Ishikawa (cell line): ENCODE measurements around the gene RHOBTB3.

Experiments used
- CEBPB ChIP-seq: IDR thresholded peaks from 2 replicates; pipeline ENCODE4 v1.6.1; 2012
- CREB1 ChIP-seq: IDR thresholded peaks from 2 replicates; pipeline ENCODE4 v1.6.1; 2012; ENCODE audit warnings: low read depth
- EGR1 ChIP-seq: IDR thresholded peaks from 2 replicates; pipeline ENCODE4 v1.6.1; 2012
- EP300 ChIP-seq: IDR thresholded peaks from 2 replicates; pipeline ENCODE4 v1.6.1; 2012; ENCODE audit warnings: borderline replicate concordance
- FOXM1 ChIP-seq: IDR thresholded peaks from 2 replicates; pipeline ENCODE4 v1.6.1; 2012; ENCODE audit warnings: low read depth, borderline replicate concordance
- NFIC ChIP-seq: IDR thresholded peaks from 2 replicates; pipeline ENCODE4 v1.6.1; 2012
- TAF1 ChIP-seq: IDR thresholded peaks from 2 replicates; pipeline ENCODE4 v1.6.1; 2012; ENCODE audit warnings: low read depth, mild to moderate bottlenecking
- TCF12 ChIP-seq: IDR thresholded peaks from 2 replicates; pipeline ENCODE4 v1.6.1; 2012; ENCODE audit warnings: low read depth
- TEAD4 ChIP-seq: IDR thresholded peaks from 2 replicates; pipeline ENCODE4 v1.6.1; 2012
- YY1 ChIP-seq: IDR thresholded peaks from 2 replicates; pipeline ENCODE4 v1.6.1; 2012; ENCODE audit warnings: low read depth
- ZBTB7A ChIP-seq: IDR thresholded peaks from 2 replicates; pipeline ENCODE4 v1.6.1; 2012; ENCODE audit warnings: low read depth
- TF ChIP-seq, protein P1 (sequence below): IDR thresholded peaks from 2 replicates; pipeline ENCODE4 v1.6.1; 2012; ENCODE audit warnings: low read depth, mild to moderate bottlenecking
- TF ChIP-seq, protein P2 (sequence below): IDR thresholded peaks from 2 replicates; pipeline ENCODE4 v1.6.1; 2012
- TF ChIP-seq, protein P3 (sequence below): IDR thresholded peaks from 2 replicates; pipeline ENCODE4 v1.6.1; 2012

DNA sequence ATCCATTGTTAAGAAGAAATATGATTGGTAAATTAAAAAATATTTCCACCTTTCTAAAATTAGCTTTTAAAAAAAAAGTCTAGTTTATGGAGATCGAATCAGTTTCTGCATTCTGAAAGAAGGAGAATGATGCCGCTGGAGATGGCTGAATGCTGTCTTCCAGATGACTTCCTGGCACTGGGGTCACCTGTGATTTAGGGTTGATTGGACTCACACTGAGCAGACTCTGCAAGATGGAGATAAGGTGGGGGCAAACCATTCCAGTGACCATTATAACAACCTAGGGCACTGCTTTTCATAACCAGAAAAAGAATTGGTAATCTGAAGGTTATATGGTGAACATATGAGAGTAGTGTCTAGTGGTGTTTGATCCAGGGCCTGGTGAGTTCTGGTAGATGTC is 40.8 kb downstream of the RHOBTB3 start:
- no peak for TF ChIP-seq YY1
- TF ChIP-seq EGR1, result no peak
- TF ChIP-seq, protein P1, sequence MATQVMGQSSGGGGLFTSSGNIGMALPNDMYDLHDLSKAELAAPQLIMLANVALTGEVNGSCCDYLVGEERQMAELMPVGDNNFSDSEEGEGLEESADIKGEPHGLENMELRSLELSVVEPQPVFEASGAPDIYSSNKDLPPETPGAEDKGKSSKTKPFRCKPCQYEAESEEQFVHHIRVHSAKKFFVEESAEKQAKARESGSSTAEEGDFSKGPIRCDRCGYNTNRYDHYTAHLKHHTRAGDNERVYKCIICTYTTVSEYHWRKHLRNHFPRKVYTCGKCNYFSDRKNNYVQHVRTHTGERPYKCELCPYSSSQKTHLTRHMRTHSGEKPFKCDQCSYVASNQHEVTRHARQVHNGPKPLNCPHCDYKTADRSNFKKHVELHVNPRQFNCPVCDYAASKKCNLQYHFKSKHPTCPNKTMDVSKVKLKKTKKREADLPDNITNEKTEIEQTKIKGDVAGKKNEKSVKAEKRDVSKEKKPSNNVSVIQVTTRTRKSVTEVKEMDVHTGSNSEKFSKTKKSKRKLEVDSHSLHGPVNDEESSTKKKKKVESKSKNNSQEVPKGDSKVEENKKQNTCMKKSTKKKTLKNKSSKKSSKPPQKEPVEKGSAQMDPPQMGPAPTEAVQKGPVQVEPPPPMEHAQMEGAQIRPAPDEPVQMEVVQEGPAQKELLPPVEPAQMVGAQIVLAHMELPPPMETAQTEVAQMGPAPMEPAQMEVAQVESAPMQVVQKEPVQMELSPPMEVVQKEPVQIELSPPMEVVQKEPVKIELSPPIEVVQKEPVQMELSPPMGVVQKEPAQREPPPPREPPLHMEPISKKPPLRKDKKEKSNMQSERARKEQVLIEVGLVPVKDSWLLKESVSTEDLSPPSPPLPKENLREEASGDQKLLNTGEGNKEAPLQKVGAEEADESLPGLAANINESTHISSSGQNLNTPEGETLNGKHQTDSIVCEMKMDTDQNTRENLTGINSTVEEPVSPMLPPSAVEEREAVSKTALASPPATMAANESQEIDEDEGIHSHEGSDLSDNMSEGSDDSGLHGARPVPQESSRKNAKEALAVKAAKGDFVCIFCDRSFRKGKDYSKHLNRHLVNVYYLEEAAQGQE, result no peak
- TF ChIP-seq ZBTB7A, result no peak
- no peak for TF ChIP-seq TAF1
- no peak for TF ChIP-seq CEBPB
- TF ChIP-seq, protein P2, sequence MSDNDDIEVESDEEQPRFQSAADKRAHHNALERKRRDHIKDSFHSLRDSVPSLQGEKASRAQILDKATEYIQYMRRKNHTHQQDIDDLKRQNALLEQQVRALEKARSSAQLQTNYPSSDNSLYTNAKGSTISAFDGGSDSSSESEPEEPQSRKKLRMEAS, result no peak
- TF ChIP-seq TCF12, result no peak
- TF ChIP-seq, protein P3, sequence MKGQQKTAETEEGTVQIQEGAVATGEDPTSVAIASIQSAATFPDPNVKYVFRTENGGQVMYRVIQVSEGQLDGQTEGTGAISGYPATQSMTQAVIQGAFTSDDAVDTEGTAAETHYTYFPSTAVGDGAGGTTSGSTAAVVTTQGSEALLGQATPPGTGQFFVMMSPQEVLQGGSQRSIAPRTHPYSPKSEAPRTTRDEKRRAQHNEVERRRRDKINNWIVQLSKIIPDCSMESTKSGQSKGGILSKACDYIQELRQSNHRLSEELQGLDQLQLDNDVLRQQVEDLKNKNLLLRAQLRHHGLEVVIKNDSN, result no peak
- TF ChIP-seq TEAD4, result no peak
- no peak for TF ChIP-seq NFIC
- TF ChIP-seq EP300, result no peak
- no peak for TF ChIP-seq CREB1
- TF ChIP-seq FOXM1, result no peak
